Measurements from ENCODE around the gene TTLL10. TPM values are rescaled to one million over a fixed set of nuclear protein-coding genes. Genes with fewer than 3 reads are reported as not detected.

TTLL10 gene
- total RNA-seq, 1 donor from 2014 or later: not detected

- no peak for DNase-seq (ENCODE audit: low spot score)
Observed at GRCh38 chr1:1204425-1204920, 30.8 kb downstream of the TTLL10 start.

GRCh38 chr1:1204998-1205768 is 31.5 kb downstream of the TTLL10 start:
- no peak for DNase-seq (ENCODE audit: low spot score)

DNA sequence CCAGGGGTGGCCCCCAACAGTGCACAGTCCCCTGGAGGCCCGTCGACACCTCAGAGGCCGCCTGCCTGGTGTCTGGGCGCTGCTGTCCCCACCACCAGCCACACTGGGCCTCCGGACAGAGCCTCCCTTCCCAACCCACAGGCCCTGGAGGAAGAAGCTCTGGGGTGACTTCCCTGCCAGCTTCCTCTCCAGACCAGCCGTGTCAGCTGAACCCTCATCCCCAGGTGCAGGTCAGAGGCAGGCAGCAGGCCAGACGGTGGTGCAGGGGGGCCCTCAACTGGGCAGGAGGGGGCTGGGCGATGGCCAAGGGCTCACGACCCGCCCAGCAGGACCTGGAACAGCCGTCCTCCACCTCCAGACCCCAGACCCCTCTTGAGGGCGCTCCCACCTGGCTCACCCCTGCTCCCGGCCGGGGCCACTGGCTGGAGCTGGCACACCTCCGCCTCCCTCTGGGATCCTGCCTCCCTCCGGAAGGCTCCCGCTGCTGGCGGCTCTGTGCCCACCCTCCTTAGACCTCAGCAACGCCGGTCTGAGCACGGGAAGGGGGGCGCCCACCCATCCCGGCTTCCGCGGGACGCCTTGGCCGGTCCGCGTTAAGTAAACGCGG is 32.2 kb downstream of the TTLL10 start:
- DNase-seq (ENCODE audit: low spot score): no peak

- no peak for DNase-seq (ENCODE audit: low spot score)
Observed at GRCh38 chr1:1206376-1206965, 32.8 kb downstream of the TTLL10 start, which contains the start of gene TNFRSF18. Gene TNFRSF18, minus strand, starts transcription at chr1:1206592. Its CDS starts 21 bp downstream, at chr1:1206571.

DNA sequence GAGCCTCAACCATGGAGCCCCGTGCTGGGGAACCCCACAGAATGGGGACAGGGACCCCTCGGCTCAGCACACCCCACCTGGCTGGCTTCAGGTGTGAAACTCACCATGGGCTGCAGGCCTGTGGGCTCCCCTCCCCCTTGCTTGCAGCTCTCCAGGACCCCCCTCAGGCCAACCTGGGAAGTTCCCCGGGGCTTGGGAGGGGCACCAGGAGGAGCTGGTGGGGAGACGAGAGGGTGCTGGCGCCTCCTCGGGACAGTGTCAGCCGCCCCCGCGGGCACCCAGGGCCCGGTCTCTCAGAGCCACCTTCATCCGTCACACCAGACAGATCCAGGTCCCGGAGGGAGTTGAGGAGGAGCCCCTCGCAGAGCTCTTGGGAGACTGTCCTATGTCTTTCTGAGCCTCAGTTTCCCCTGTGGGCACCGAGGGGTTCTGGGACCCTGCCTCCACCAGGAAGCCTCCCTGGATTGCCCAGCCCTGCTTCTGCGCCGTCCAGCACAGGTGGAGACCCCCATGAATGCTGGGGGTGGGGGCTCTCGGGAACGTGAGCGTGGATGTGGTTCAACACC is 33.4 kb downstream of the TTLL10 start:
- DNase-seq (ENCODE audit: low spot score): no peak

- no peak for DNase-seq (ENCODE audit: low spot score)
Observed at GRCh38 chr1:1207571-1207892, 33.9 kb downstream of the TTLL10 start.

GRCh38 chr1:1208713-1209433 is 35.2 kb downstream of the TTLL10 start:
- no peak for DNase-seq (ENCODE audit: low spot score)

GRCh38 chr1:1210726-1211540 is 37.3 kb downstream of the TTLL10 start:
- DNase-seq (ENCODE audit: low spot score): no peak

DNA sequence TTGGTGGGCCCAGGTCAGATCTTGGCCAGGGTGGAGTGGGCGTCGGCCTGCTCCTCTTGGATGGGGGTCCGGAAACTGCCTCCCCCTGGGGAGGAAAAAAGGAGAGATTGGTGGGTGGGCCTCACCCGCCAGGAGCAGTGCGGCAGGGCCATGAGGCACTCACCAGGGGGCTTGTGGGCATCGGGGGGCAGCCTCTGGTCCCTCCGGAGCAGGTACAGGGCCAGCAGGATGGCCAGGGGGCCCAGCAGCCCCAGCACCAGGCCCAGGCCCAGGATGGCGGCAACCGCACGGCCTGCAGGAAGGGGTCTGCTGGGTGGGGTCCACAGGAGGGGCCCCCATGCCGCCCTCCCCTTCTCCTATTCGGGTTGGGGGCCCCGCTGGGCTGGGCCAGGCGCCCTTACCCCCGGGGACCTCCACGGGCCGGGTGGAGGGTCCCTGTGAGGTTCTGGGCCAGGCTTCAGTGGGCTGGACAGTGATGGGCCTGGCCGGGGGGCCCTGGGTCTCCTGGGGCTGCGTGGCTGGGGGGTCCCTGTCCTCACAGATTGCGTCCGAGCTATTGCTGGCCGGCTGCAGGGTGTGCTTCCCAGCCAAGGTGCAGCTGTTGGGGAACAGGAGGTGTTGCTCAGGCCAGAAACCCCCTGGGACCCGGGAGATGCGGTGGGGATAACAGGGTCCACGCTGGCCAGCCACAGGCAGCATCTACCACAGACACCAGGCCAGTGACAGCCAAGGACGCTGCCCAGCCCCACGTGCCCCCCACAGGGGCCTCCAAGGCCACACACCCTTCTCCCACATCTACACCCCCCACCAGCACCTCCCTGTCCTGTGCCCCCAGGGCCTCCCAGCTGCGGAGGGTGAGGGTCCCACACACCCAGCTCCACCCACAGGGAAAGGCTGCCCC is 38.1 kb downstream of the TTLL10 start:
- DNase-seq (ENCODE audit: low spot score): no peak

DNA sequence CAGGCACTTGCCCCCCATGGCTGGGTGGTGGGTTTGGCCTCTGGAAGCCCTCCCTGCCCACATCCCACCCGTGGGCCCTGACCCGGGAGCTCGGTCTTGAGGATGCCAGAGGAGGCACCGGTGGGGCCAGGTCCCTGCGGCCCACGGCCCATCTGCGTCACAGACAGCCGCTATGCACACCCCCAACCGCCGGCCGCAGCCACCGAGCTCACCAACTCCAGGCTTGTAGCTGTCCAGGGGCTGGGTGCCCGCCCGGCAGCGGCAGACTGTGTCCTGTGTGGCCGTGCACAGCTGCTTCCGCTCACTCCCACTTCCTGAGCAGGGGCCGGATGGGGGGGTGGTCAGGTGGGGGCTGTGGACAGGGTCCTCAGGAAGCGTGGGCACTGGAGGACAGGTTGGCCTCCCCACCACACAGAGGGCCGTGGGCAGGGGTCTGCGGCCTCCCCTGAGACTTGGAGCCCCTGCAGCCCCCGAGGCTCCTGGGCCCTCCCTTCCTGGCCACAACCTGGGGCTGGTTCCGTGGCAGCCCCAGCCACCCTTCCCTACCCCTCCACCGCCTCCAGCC is 39.2 kb downstream of the TTLL10 start:
- no peak for DNase-seq (ENCODE audit: low spot score)

- no peak for DNase-seq (ENCODE audit: low spot score)
Observed at GRCh38 chr1:1213345-1214265, 39.9 kb downstream of the TTLL10 start, which contains the start of gene TNFRSF4. Gene TNFRSF4, minus strand, starts transcription at chr1:1214153. Its CDS starts 26 bp downstream, at chr1:1214127.

- DNase-seq (ENCODE audit: low spot score): no peak
Observed at GRCh38 chr1:1215080-1215676, 41.5 kb downstream of the TTLL10 start.

DNA sequence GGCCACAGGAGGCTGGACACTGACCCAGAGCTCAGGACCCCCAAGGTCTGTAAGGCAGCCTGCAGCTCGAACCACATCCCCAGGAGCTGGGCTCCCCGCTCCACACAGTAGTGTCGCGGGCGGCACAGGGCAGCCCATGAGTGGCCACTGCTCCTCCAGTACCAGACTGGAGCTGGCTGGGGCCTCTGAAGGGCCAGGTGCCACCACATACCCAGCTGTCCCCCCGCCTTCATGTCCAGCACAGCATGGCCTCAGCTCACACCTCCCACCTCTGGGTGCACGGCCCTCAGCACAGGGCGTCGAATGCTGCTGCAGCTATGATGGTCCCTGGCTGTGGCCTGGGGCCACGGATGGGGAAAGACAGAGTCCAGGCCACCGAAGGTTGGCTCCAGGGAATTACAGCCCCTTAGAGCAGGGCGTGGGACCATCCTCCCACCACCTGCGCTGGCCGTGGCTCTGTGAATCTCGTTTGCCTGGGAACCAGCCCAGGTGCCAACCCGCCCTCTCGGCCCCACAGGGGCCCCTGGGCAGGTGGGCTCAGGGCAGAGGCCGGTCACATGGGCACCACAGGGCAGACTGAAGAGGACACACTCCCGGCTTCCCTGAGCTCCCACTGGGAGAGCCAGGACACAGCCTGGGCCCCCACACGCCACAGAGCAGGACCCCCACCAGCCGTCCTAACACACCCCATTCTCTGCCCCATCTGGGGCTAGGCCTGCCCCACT is 42.4 kb downstream of the TTLL10 start:
- DNase-seq (ENCODE audit: low spot score): no peak

GRCh38 chr1:1216770-1217620 is 43.3 kb downstream of the TTLL10 start:
- no peak for DNase-seq (ENCODE audit: low spot score)

DNA sequence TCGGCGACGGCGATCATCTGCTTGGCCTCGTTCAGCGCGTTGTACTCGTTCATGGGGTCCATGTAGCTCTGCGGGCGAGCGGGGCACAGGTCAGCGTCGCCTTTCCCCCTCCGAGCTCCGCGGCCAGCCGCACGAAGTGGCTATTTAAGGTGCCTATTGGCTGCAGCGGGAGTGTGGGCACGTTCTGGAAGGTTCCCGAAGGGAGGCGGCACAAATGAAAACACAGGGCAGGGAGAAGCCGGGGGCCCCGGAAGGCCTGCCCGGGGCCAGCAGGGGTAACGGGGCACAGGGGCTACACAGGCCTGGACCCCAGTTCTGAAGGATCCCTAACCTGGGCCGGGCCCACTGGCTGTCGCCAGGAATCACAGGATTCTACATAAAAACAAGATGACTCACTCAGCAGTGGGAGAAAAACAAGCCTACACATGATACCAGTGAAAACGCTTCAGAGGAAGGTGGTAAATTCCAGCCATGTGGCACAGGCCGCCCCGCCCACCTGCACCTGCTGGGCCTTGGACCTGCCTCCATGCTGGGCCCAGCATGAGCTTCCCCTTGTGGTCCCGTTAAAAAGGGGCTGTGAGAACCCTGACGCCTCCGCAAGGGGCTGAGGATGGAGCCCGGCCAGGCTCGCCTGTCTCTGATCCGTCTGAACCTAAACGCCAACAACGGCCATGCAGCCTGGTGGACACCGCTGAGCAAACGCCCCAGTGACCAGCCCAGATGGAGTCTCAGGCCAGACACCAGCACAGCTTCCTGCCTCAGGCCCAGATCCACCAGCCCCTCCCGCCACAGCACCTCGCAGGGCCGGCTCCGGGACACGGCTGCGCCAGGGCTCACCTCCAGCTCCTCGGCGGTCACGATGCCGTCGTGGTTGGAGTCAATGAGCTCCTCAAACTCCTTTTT is 44.2 kb downstream of the TTLL10 start:
- DNase-seq (ENCODE audit: low spot score): no peak
